ENCODE data around the gene OPCML.

GRCh38 chr11:133573081-133573480, 40.8 kb upstream of the OPCML start:
- TF ChIP-seq CTCF (conservative IDR thresholded peaks at IDR 0.05 in 1 of 2, IDR thresholded peaks at IDR 0.05 in 1 of 2; ENCODE audit: low read depth in 1 of 2, low read length in 2 of 2) (no peak), EZH2 (IDR thresholded peaks at IDR 0.05; ENCODE audit: low read length, missing control alignments) (no peak)
